ENCODE measurements around the gene RNF152.

The RNF152 gene

GRCh38 chr18:61823595-61823994 is 69.2 kb downstream of the RNF152 start:
- Histone ChIP-seq H3K36me3 (ENCODE audit: control insufficient read depth, low read length) (no peaks in the 10 kb centered on the region), H3K4me1 (ENCODE audit: control insufficient read depth, low read length) (no peaks in the 10 kb centered on the region), H3K27ac (ENCODE audit: low read depth, low read length) (no peak overlapping the region), H3K27me3 (ENCODE audit: control insufficient read depth, low read length) (no peaks in the 10 kb centered on the region), H4K20me1 (ENCODE audit: control insufficient read depth, insufficient read depth, low read depth, low read length) (no peaks in the 10 kb centered on the region), H3K9me2 (replicated peaks; ENCODE audit: control insufficient read depth, low read length) (no peaks in the 10 kb centered on the region), H3K79me2 (ENCODE audit: control insufficient read depth, low read length) (no peaks in the 10 kb centered on the region), H3K9me3 (ENCODE audit: control insufficient read depth, insufficient read depth, low read length) (no peaks in the 10 kb centered on the region), H3K4me3 (ENCODE audit: low read length) (no peak overlapping the region), H3K4me2 (ENCODE audit: low read length) (no peak overlapping the region), H3F3A (ENCODE audit: control insufficient read depth, insufficient read depth) (no peaks in the 10 kb centered on the region)
- TF ChIP-seq EZH2phosphoT487 (IDR thresholded peaks at IDR 0.05; ENCODE audit: borderline replicate concordance, low read length) (no peak), CTCF (IDR thresholded peaks at IDR 0.05; ENCODE audit: low read depth, low read length, poor library complexity, severe bottlenecking) (no peak)

GRCh38 chr18:61822879-61823278 is 69.9 kb downstream of the RNF152 start:
- Histone ChIP-seq H3K4me1 (ENCODE audit: control insufficient read depth, low read length) (no peaks in the 10 kb centered on the region), H4K20me1 (ENCODE audit: control insufficient read depth, insufficient read depth, low read depth, low read length) (no peaks in the 10 kb centered on the region), H3K27ac (ENCODE audit: low read depth, low read length) (no peak overlapping the region), H3K9me2 (replicated peaks; ENCODE audit: control insufficient read depth, low read length) (no peaks in the 10 kb centered on the region), H3K36me3 (ENCODE audit: control insufficient read depth, low read length) (no peaks in the 10 kb centered on the region), H3K4me3 (ENCODE audit: low read length) (no peak overlapping the region), H3K27me3 (ENCODE audit: control insufficient read depth, low read length) (no peaks in the 10 kb centered on the region), H3K4me2 (ENCODE audit: low read length) (no peak overlapping the region), H3K9me3 (ENCODE audit: control insufficient read depth, insufficient read depth, low read length) (no peaks in the 10 kb centered on the region), H3K79me2 (ENCODE audit: control insufficient read depth, low read length) (no peaks in the 10 kb centered on the region), H3F3A (ENCODE audit: control insufficient read depth, insufficient read depth) (no peaks in the 10 kb centered on the region)
- no peak for TF ChIP-seq CTCF (IDR thresholded peaks at IDR 0.05; ENCODE audit: low read depth, low read length, poor library complexity, severe bottlenecking)
- TF ChIP-seq EZH2phosphoT487 (IDR thresholded peaks at IDR 0.05; ENCODE audit: borderline replicate concordance, low read length): no peak

- H3K4me2 ChIP-seq (ENCODE audit: low read length): no peak overlapping the region
- TF ChIP-seq EZH2phosphoT487 (IDR thresholded peaks at IDR 0.05; ENCODE audit: borderline replicate concordance, low read length) (no peak), CTCF (IDR thresholded peaks at IDR 0.05; ENCODE audit: low read depth, low read length, poor library complexity, severe bottlenecking) (no peak)
Measured at GRCh38 chr18:61821748-61822147, 71.1 kb downstream of the RNF152 start.

GRCh38 chr18:61820882-61821281 is 71.9 kb downstream of the RNF152 start:
- no peaks in the 10 kb centered on the region for H3K9me2 ChIP-seq (replicated peaks; ENCODE audit: control insufficient read depth, low read length)
- H3K9me3 ChIP-seq (ENCODE audit: control insufficient read depth, insufficient read depth, low read length): no peaks in the 10 kb centered on the region
- no peaks in the 10 kb centered on the region for H3F3A ChIP-seq (ENCODE audit: control insufficient read depth, insufficient read depth)
- no peaks in the 10 kb centered on the region for H3K79me2 ChIP-seq (ENCODE audit: control insufficient read depth, low read length)
- no peak overlapping the region for H3K27ac ChIP-seq (ENCODE audit: low read depth, low read length)
- no peaks in the 10 kb centered on the region for H3K36me3 ChIP-seq (ENCODE audit: control insufficient read depth, low read length)
- no peak overlapping the region for H3K4me2 ChIP-seq (ENCODE audit: low read length)
- no peaks in the 10 kb centered on the region for H3K27me3 ChIP-seq (ENCODE audit: control insufficient read depth, low read length)
- no peak overlapping the region for H3K4me3 ChIP-seq (ENCODE audit: low read length)
- H4K20me1 ChIP-seq (ENCODE audit: control insufficient read depth, insufficient read depth, low read depth, low read length): no peaks in the 10 kb centered on the region
- no peaks in the 10 kb centered on the region for H3K4me1 ChIP-seq (ENCODE audit: control insufficient read depth, low read length)
- TF ChIP-seq EZH2phosphoT487 (IDR thresholded peaks at IDR 0.05; ENCODE audit: borderline replicate concordance, low read length) (no peak), CTCF (IDR thresholded peaks at IDR 0.05; ENCODE audit: low read depth, low read length, poor library complexity, severe bottlenecking) (no peak)

More at GRCh38 chr18:61821748-61822147, 71.1 kb downstream of the RNF152 start:
- H3K4me3 ChIP-seq (ENCODE audit: low read length): no peak overlapping the region
- H3K9me3 ChIP-seq (ENCODE audit: control insufficient read depth, insufficient read depth, low read length): no peaks in the 10 kb centered on the region
- no peaks in the 10 kb centered on the region for H3K9me2 ChIP-seq (replicated peaks; ENCODE audit: control insufficient read depth, low read length)
- no peaks in the 10 kb centered on the region for H3F3A ChIP-seq (ENCODE audit: control insufficient read depth, insufficient read depth)
- no peak overlapping the region for H3K27ac ChIP-seq (ENCODE audit: low read depth, low read length)
- H3K27me3 ChIP-seq (ENCODE audit: control insufficient read depth, low read length): no peaks in the 10 kb centered on the region
- H3K36me3 ChIP-seq (ENCODE audit: control insufficient read depth, low read length): no peaks in the 10 kb centered on the region
- H4K20me1 ChIP-seq (ENCODE audit: control insufficient read depth, insufficient read depth, low read depth, low read length): no peaks in the 10 kb centered on the region
- no peaks in the 10 kb centered on the region for H3K4me1 ChIP-seq (ENCODE audit: control insufficient read depth, low read length)
- no peaks in the 10 kb centered on the region for H3K79me2 ChIP-seq (ENCODE audit: control insufficient read depth, low read length)

All from DOHH2 (cell line).